IMR-90 (cell line): ENCODE data around the gene ZNF512B. TPM values are rescaled to one million over a fixed set of nuclear protein-coding genes. Genes with fewer than 3 reads are reported as not detected.

Source experiments
- ATAC-seq: fragments of 200-7000 bp; cut with Tn5 transposase; 2 replicates; pipeline ENCODE4 v1.9.1; 2020; ENCODE audit warnings: low read depth, mild to moderate bottlenecking, moderate library complexity
- BruUV-seq: library from RNA; stranded (reverse); fragments of 400-500 nt; replicated peaks from 2 replicates; lab custom pipeline; 2021; lab: Mats Ljungman, UMichigan
- CTCF ChIA-PET: fragments of 300-600 bp; formaldehyde crosslinking; extraction: SDS; loops from one replicate; lab custom pipeline; 2021; ENCODE audit warnings: antibody characterized with exemption; lab: Yijun Ruan, JAX
- POLR2A ChIA-PET: fragments of 300-600 bp; sonication (Branson Sonifier 250); formaldehyde crosslinking; loops from one replicate; lab custom pipeline; 2022; ENCODE audit warnings: antibody characterized with exemption; ENCODE audit not compliant: unreplicated experiment; lab: Charles Lee
- DNase-seq: peaks from one replicate; pipeline ENCODE4 v3.0.0; 2013
- H2AFZ ChIP-seq: replicated peaks from 2 replicates; pipeline ENCODE3; 2013; ENCODE audit warnings: low read length, mild to moderate bottlenecking; ENCODE audit not compliant: poor library complexity
- H2AK5ac ChIP-seq: 2 replicates; pipeline ENCODE4 v1.6.1; 2013; ENCODE audit warnings: low read depth, low read length, inconsistent platforms
- H2AK9ac ChIP-seq: replicated peaks from 2 replicates; pipeline ENCODE3; 2013; ENCODE audit warnings: mild to moderate bottlenecking, low read depth, low read length, moderate library complexity; ENCODE audit not compliant: poor library complexity
- H2BK120ac ChIP-seq: 2 replicates; pipeline ENCODE4 v1.6.1; 2013; ENCODE audit warnings: low read depth, low read length, inconsistent platforms
- H2BK15ac ChIP-seq: 3 replicates; pipeline ENCODE4 v1.6.1; 2013; ENCODE audit warnings: low read depth, low read length, inconsistent platforms
- H2BK20ac ChIP-seq: 2 replicates; pipeline ENCODE4 v1.6.1; 2013; ENCODE audit warnings: low read depth, mild to moderate bottlenecking, inconsistent platforms, low read length, moderate library complexity
- H2BK5ac ChIP-seq: 2 replicates; pipeline ENCODE4 v1.6.1; 2013; ENCODE audit warnings: mild to moderate bottlenecking, low read depth, low read length, inconsistent platforms; ENCODE audit not compliant: poor library complexity, severe bottlenecking
- H3K14ac ChIP-seq: replicated peaks from 2 replicates; pipeline ENCODE4 v1.6.1; 2013; ENCODE audit warnings: low read depth, low read length, inconsistent platforms
- H3K18ac ChIP-seq: 2 replicates; pipeline ENCODE4 v1.6.1; 2013; ENCODE audit warnings: low read depth, low read length, control low read depth
- H3K23ac ChIP-seq: 2 replicates; pipeline ENCODE4 v1.6.1; 2013; ENCODE audit warnings: low read depth, low read length, inconsistent platforms
- H3K27ac ChIP-seq: 2 replicates; pipeline ENCODE4 v1.5.1; 2013; ENCODE audit warnings: mild to moderate bottlenecking, control low read depth, low read length; ENCODE audit not compliant: insufficient read depth
- H3K27me3 ChIP-seq: 2 replicates; pipeline ENCODE4 v1.6.1; 2013; ENCODE audit warnings: low read length; ENCODE audit not compliant: control insufficient read depth, insufficient read depth
- H3K36me3 ChIP-seq: 2 replicates; pipeline ENCODE4 v1.6.1; 2013; ENCODE audit warnings: low read length, mixed read lengths; ENCODE audit not compliant: control insufficient read depth, insufficient read depth
- H3K4ac ChIP-seq: 2 replicates; pipeline ENCODE4 v1.6.1; 2013; ENCODE audit warnings: low read depth, low read length, inconsistent platforms
- H3K4me1 ChIP-seq: 2 replicates; pipeline ENCODE4 v1.6.1; 2013; ENCODE audit warnings: low read length, mixed read lengths; ENCODE audit not compliant: control insufficient read depth, insufficient read depth
- H3K4me2 ChIP-seq: 2 replicates; pipeline ENCODE4 v1.6.1; 2013; ENCODE audit warnings: low read depth, mild to moderate bottlenecking, control low read depth, low read length, moderate library complexity
- H3K4me3 ChIP-seq: 2 replicates; pipeline ENCODE4 v1.5.1; 2013; ENCODE audit warnings: low read depth, mild to moderate bottlenecking, control low read depth, low read length, moderate library complexity; ENCODE audit not compliant: insufficient read depth
- H3K56ac ChIP-seq: 2 replicates; pipeline ENCODE4 v1.6.1; 2013; ENCODE audit warnings: low read length, inconsistent platforms; ENCODE audit not compliant: insufficient read depth; ENCODE audit errors: extremely low read depth
- H3K79me1 ChIP-seq, 2 experiments: 2 replicates each; pipeline ENCODE4 v1.6.1; 2013; ENCODE audit warnings: low read length in 2 of 2, inconsistent platforms in 1 of 2, low read depth in 1 of 2
- H3K9ac ChIP-seq: 2 replicates; pipeline ENCODE4 v1.6.1; 2013; ENCODE audit warnings: low read depth, low read length, control low read depth
- H3K9me1 ChIP-seq: 2 replicates; pipeline ENCODE4 v1.6.1; 2013; ENCODE audit warnings: low read length, inconsistent platforms; ENCODE audit not compliant: insufficient read depth
- H3K9me3 ChIP-seq: 2 replicates; pipeline ENCODE4 v1.6.1; 2013; ENCODE audit warnings: low read length; ENCODE audit not compliant: control insufficient read depth, insufficient read depth
- H4K20me1 ChIP-seq: 2 replicates; pipeline ENCODE4 v1.6.1; 2013; ENCODE audit warnings: low read length, inconsistent platforms; ENCODE audit not compliant: insufficient read depth
- H4K5ac ChIP-seq: 2 replicates; pipeline ENCODE4 v1.6.1; 2013; ENCODE audit warnings: mild to moderate bottlenecking, low read depth, low read length, control low read depth
- H4K8ac ChIP-seq, 2 experiments: 2 replicates each; pipeline ENCODE4 v1.6.1; 2013; ENCODE audit warnings: low read depth in 2 of 2, low read length in 2 of 2, control low read depth in 1 of 2, inconsistent platforms in 1 of 2
- H4K91ac ChIP-seq: 2 replicates; pipeline ENCODE4 v1.6.1; 2013; ENCODE audit warnings: low read depth, low read length, inconsistent platforms; ENCODE audit not compliant: insufficient read depth
- ELK1 ChIP-seq: fragments of 150-350 bp; IDR thresholded peaks from 2 replicates; pipeline ENCODE4 v1.6.1; 2016; ENCODE audit warnings: low read depth, mild to moderate bottlenecking, low read length, moderate library complexity, borderline replicate concordance
- RAD21 ChIP-seq: IDR thresholded peaks from 2 replicates; pipeline ENCODE4 v1.6.1; 2012; ENCODE audit warnings: low read length, improper control_type of control experiment
- SMC3 ChIP-seq: fragments of 150-350 bp; IDR thresholded peaks from 2 replicates; pipeline ENCODE4 v1.6.1; 2016; ENCODE audit warnings: low read depth, mild to moderate bottlenecking, antibody characterized with exemption, low read length, moderate library complexity
- WGBS, 2 experiments: methylation state at CpG; one replicate each; pipeline versions ENCODE4 v1.1.5 to v1.1.7; 2013; ENCODE audit warnings: missing lambda C conversion rate in 2 of 2; ENCODE audit not compliant: insufficient read length in 1 of 2; ENCODE audit errors: extremely low coverage in 2 of 2; 5-methylcytosine and 5-hydroxymethylcytosine counted together
- dilution Hi-C: fragments of 300-500 bp; cut with HindIII; formaldehyde crosslinking; loops from one replicate; pipeline ENCODE4 v1.14.3; 2018; ENCODE audit warnings: low sequenced_read_pairs; ENCODE audit not compliant: unreplicated experiment
- in situ Hi-C: fragments of 300-500 bp; cut with MboI; formaldehyde crosslinking; loops from 3 replicates; pipeline ENCODE4 v1.14.3; 2019; ENCODE audit warnings: low sequenced_read_pairs, inconsistent platforms, mixed read lengths
- intact Hi-C: fragments of 100-400 bp; cut with micrococcal nuclease; formaldehyde crosslinking; loops from 2 replicates; pipeline ENCODE4 v1.10.0; 2022
- polyA plus RNA-seq, 3 experiments: library from polyadenylated mRNA; depleted of rRNA; stranded (reverse); fragments of >200 nt; gene quantifications; 2 replicates each; pipeline ENCODE4 v1.2.3, GENCODE V29; 2012; ENCODE audit warnings: low replicate concordance in 1 of 3
- total RNA-seq: library from RNA; depleted of rRNA; stranded (reverse); fragments of >200 nt; gene quantifications from 2 replicates; pipeline ENCODE4 v1.2.3, GENCODE V29; 2012

The ZNF512B gene
- total and polyA plus RNA-seq, 2 of the 4 experiments (the other 2 are of a cell fraction): 6.5 to 15.6 TPM

GRCh38 chr20:63951398-63952209 is 18.1 kb downstream of the ZNF512B start:
- Histone ChIP-seq H3K36me3 (peaks cover 3% of the 10 kb centered on the region; the same call in 1 of the 2 replicates), H2AK5ac (no peak overlapping the region), H4K91ac (no peak overlapping the region), H3K79me1 (peaks cover 14 to 83% of the 10 kb centered on the region in 2 experiments; a peak in 3 of 4 replicates), H3K18ac (no peak overlapping the region), H3K9ac (no peak overlapping the region), H3K27me3 (no peaks in the 10 kb centered on the region), H3K4ac (no peak overlapping the region), H3K56ac (no peak overlapping the region), H2AFZ (no peak overlapping the region), H3K23ac (no peak overlapping the region), H2BK120ac (no peak overlapping the region), H4K5ac (no peak overlapping the region), H2AK9ac (peak overlapping the region; percentile 50), H3K4me1 (peaks cover 42% of the 10 kb centered on the region), H2BK20ac (no peak overlapping the region), H4K8ac (no peak overlapping the region), H3K14ac (no peak overlapping the region), H2BK5ac (no peak overlapping the region), H3K9me1 (peaks cover 34% of the 10 kb centered on the region), H3K4me3 (no peak overlapping the region), H3K9me3 (no peaks in the 10 kb centered on the region), H4K20me1 (peaks cover 79% of the 10 kb centered on the region), H3K27ac (no peak overlapping the region), H3K4me2 (no peak overlapping the region; the same call in 1 of the 2 replicates), H2BK15ac (no peak overlapping the region)
- 75% methylated on average over 9 of the region's 17 CpGs; no CpG with 5 or more reads in 1 of the 2 experiments for WGBS, 2 experiments
- TF ChIP-seq RAD21: no peak
- TF ChIP-seq SMC3: no peak
- no peak for TF ChIP-seq ELK1
- intact Hi-C loops: no loop called here
- no TSS peak for BruUV-seq
- in situ Hi-C loops: no loop called here
- ChIA-PET CTCF (no interaction called here), POLR2A (no interaction called here)
- DNase-seq (no peak), ATAC-seq (no peak)
- dilution Hi-C loops: no loop called here
